Measurements from ENCODE around the gene SPNS3. TPM values are rescaled to one million over a fixed set of nuclear protein-coding genes. Genes with fewer than 3 reads are reported as not detected.

The SPNS3 gene
- total RNA-seq, 4 donors from 2014 or later, result 0.16 to 0.56 TPM; not detected in 2

DNA sequence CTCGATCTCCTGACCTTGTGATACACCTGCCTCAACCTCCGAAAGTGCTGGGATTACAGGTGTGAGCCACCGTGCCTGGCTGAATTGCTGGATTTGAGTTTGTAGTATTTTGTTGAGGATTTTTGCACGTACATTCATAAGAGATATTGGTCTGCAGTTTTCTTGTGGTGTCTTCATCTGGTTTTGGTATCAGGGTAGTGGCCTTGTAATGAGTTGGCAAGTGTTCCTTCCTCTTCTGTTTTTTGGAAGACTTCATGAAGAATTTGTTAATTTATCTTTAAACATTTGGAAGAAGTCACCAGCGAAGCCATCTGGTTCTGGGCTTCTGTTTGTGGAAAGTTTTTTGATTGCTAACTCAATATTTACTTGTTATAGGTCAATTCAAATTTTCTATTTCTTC, 26.9 kb downstream of the SPNS3 start:
- DNase-seq (ENCODE audit: low spot score in 2 of 2), result no peak
- WGBS, 2 donors, result 73 to 79% methylated on average over 5 of the region's 5 CpGs
- intact Hi-C loops (cut with DNase I; ENCODE audit: low total_unique reads), result no loop called here
- no peak overlapping the region for H3K4me3 ChIP-seq (ENCODE audit: low read depth, poor library complexity, severe bottlenecking)
- no peak for TF ChIP-seq POLR2A (IDR thresholded peaks at IDR 0.05)
- TF ChIP-seq, protein P1, sequence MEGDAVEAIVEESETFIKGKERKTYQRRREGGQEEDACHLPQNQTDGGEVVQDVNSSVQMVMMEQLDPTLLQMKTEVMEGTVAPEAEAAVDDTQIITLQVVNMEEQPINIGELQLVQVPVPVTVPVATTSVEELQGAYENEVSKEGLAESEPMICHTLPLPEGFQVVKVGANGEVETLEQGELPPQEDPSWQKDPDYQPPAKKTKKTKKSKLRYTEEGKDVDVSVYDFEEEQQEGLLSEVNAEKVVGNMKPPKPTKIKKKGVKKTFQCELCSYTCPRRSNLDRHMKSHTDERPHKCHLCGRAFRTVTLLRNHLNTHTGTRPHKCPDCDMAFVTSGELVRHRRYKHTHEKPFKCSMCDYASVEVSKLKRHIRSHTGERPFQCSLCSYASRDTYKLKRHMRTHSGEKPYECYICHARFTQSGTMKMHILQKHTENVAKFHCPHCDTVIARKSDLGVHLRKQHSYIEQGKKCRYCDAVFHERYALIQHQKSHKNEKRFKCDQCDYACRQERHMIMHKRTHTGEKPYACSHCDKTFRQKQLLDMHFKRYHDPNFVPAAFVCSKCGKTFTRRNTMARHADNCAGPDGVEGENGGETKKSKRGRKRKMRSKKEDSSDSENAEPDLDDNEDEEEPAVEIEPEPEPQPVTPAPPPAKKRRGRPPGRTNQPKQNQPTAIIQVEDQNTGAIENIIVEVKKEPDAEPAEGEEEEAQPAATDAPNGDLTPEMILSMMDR (IDR thresholded peaks at IDR 0.05), result no peak

DNA sequence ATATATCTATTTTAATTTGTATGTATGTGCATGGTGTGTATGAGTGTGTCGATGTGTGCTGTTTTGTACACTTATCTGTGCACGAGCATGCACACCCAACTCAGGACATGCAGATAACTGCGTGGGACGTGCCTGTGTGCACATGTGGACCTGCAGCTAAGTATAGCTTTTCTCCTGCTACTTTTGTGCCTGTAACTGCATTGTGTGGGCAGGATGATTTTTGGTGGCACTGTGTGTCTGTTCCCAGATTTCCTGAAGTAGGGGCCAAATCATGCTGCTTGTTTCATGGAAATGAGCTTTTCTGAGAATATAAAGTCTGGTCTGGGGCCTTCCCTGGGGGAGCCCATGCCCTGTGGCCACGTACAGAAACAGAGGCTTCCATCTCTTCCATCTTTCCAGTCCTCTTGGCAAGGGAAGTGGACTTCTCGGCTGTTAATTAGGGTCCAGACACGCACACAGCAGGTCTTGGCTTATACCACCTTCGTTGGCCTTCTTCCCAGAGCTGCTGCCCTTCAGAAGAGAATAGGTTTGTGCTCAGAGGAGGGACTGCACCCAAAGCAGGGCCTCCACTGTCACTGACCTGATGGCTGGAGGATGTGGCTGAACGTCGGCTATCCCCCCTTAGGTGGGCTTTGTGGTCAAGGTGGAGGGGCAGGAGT, 30.2 kb downstream of the SPNS3 start:
- DNase-seq (ENCODE audit: low spot score in 2 of 2), result no peak
- 60 to 63% methylated on average over 10 of the region's 10 CpGs for WGBS, 2 donors
- TF ChIP-seq, protein P1 (IDR thresholded peaks at IDR 0.05), result no peak
- no peak for TF ChIP-seq POLR2A (IDR thresholded peaks at IDR 0.05)

DNA sequence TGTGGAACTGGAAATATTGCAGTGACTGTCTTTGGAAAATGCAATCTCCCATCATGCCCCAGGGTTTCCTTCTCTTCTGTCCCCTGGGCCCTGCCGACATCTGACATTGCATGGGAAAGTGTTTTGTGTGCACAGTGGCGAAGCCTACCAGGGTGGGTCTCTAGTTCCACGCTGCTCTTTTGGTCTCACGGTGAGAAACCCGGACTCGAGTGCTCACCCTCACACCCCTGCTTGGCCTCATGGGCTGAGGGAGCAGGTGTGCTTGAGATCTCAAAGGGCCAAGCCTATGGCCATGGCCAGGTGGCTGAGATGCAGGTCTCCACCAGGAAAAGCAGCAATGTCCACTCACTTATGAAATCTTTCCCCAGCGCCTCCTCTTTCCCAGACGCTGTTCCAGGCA, 32.0 kb downstream of the SPNS3 start:
- H3K4me3 ChIP-seq (ENCODE audit: low read depth, poor library complexity, severe bottlenecking), result no peak overlapping the region
- intact Hi-C loops (cut with DNase I; ENCODE audit: low total_unique reads), result no loop called here
- TF ChIP-seq POLR2A (IDR thresholded peaks at IDR 0.05), result no peak
- TF ChIP-seq, protein P1 (IDR thresholded peaks at IDR 0.05), result no peak
- 78 to 80% methylated on average over 8 of the region's 8 CpGs for WGBS, 2 donors
- DNase-seq (ENCODE audit: low spot score in 2 of 2), result no peak

More for the DNA sequence above, 30.2 kb downstream of the SPNS3 start:
- no peak overlapping the region for H3K4me3 ChIP-seq (ENCODE audit: low read depth, poor library complexity, severe bottlenecking)
- intact Hi-C loops (cut with DNase I; ENCODE audit: low total_unique reads), result no loop called here

DNA sequence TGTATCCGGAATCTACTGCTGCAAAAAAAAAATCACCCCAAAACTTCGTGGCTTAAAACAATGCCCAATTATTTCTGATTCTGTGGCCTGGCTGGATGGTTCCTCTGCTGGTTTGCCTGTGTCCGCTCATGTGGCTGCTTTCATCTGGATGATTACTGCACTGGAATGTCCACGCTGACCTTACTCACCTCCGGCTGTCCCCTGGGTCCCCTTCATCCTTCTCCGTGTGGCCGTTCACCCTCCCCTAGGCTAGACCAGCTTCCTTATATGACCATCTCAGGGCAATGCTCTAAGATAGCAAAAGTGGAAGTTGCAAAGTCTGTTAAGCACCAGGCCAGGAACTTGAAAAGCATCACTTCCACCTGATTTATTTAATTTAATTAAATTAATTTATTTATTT, 33.5 kb downstream of the SPNS3 start:
- H3K4me3 ChIP-seq (ENCODE audit: low read depth, poor library complexity, severe bottlenecking), result no peak overlapping the region
- WGBS, 2 donors, result 77 to 80% methylated on average over 7 of the region's 7 CpGs
- TF ChIP-seq POLR2A (IDR thresholded peaks at IDR 0.05), result no peak
- TF ChIP-seq, protein P1 (IDR thresholded peaks at IDR 0.05), result no peak
- no peak for DNase-seq (ENCODE audit: low spot score in 2 of 2)
- intact Hi-C loops (cut with DNase I; ENCODE audit: low total_unique reads), result no loop called here

DNA sequence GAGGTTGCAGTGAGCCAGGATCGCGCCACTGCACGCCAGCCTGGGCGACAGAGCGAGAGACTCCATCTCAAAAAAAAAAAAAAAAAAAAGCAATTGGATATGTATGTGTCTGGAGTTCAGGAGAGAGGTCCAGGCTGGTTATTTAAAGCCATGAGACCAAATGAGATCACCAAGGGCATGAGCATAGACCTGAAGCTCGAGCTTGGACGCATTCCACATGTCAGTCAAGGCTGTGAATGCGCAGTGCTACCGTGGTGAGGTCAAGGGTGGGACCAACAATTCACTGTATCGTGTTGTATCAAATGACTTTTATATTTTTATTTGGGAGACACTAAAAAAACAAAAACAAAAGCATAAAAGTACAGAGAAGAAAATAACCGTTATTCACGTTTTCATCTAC, 35.8 kb downstream of the SPNS3 start:
- TF ChIP-seq POLR2A (IDR thresholded peaks at IDR 0.05), result no peak
- TF ChIP-seq, protein P1 (IDR thresholded peaks at IDR 0.05), result no peak
- no peak overlapping the region for H3K4me3 ChIP-seq (ENCODE audit: low read depth, poor library complexity, severe bottlenecking)
- intact Hi-C loops (cut with DNase I; ENCODE audit: low total_unique reads), result no loop called here
- WGBS, 2 donors, result 86 to 87% methylated on average over 12 of the region's 12 CpGs
- no peak for DNase-seq (ENCODE audit: low spot score in 2 of 2)

DNA sequence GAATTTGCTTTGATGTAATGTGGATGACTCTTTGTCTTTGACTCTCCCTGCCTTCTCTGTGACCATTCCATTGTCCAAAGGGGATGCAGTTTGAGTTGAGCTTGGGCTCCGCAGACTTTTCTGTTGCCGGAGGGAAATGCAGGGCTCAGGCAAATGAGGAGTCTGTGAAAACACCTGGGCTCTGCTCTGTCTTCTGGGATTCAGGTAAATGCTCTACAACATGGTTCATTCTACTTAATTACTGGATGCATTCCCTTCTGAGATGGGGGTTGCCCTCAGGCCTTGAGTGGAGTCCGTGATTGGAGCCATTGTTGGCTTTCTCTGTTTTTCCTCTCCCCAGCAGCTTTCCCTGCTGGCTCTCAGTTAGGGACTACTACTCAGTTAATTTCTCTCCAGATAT, 38.5 kb downstream of the SPNS3 start:
- no peak overlapping the region for H3K4me3 ChIP-seq (ENCODE audit: low read depth, poor library complexity, severe bottlenecking)
- 79 to 85% methylated on average over 3 of the region's 3 CpGs for WGBS, 2 donors
- TF ChIP-seq, protein P1 (IDR thresholded peaks at IDR 0.05), result no peak
- TF ChIP-seq POLR2A (IDR thresholded peaks at IDR 0.05), result no peak
- no peak for DNase-seq (ENCODE audit: low spot score in 2 of 2)
- intact Hi-C loops (cut with DNase I; ENCODE audit: low total_unique reads), result no loop called here

Data from lower leg skin (tissue), 4 donors.